Vagina (tissue), 2 donors: ENCODE measurements around the gene TMC7. TPM values are rescaled to one million over a fixed set of nuclear protein-coding genes. Genes with fewer than 3 reads are reported as not detected.

Experiments used
- DNase-seq, 2 donors: peaks; one replicate each; pipeline ENCODE4 v3.0.0-alpha.2; 2017; ENCODE audit errors: extremely low spot score in 2 of 2
- H3K27ac ChIP-seq: fragments of 200-600 bp; sonication (generic); one replicate; pipeline ENCODE4 v1.5.1; 2019
- H3K27me3 ChIP-seq: fragments of 200-600 bp; sonication (generic); one replicate; pipeline ENCODE4 v1.5.1; 2019
- H3K36me3 ChIP-seq, 2 donors: fragments of 200-600 bp; sonication (generic); one replicate each; pipeline ENCODE4 v1.5.1; 2017 to 2019
- H3K4me1 ChIP-seq: fragments of 200-600 bp; sonication (generic); one replicate; pipeline ENCODE4 v1.5.1; 2019
- H3K4me3 ChIP-seq, 2 donors: fragments of 200-600 bp; sonication (generic); 1 replicate in 1 of 2; 2 replicates in 1 of 2; pipeline ENCODE4 v1.5.1; 2016 to 2019
- H3K9me3 ChIP-seq: fragments of 200-600 bp; sonication (generic); one replicate; pipeline ENCODE4 v1.5.1; 2019
- POLR2A ChIP-seq, 2 donors: fragments of 450-650 bp; IDR thresholded peaks; one replicate each; pipeline ENCODE4 v1.6.1; 2017; ENCODE audit warnings: antibody characterized with exemption in 2 of 2, mild to moderate bottlenecking in 2 of 2, moderate library complexity in 2 of 2
- POLR2AphosphoS5 ChIP-seq, 2 donors: sonication (generic); formaldehyde crosslinking; IDR thresholded peaks; one replicate each; pipeline ENCODE4 v1.9.0; 2017; ENCODE audit warnings: antibody characterized with exemption in 2 of 2, mild to moderate bottlenecking in 2 of 2, low read depth in 1 of 2; ENCODE audit not compliant: insufficient read depth in 1 of 2
- intact Hi-C: fragments of 100-400 bp; cut with DNase I; formaldehyde crosslinking; loops from one replicate; pipeline ENCODE4 v1.15.1; 2023
- small RNA-seq: library from RNA; depleted of rRNA; stranded (forward); fragments of <200 nt; gene quantifications from one replicate; pipeline ENCODE3, GENCODE V24; 2016
- total RNA-seq: library from RNA; depleted of rRNA; stranded (reverse); fragments of >200 nt; gene quantifications from one replicate; pipeline ENCODE4 v1.2.3, GENCODE V29; 2016
- TF ChIP-seq, protein P1 (sequence below), 3 experiments: fragments of 450-650 bp in 2 of 3; fragments of 200-600 bp in 1 of 3; sonication (generic) in 1 of 3; IDR thresholded peaks; one replicate each; pipeline ENCODE4 v1.5.1; 2017 to 2019; ENCODE audit warnings: antibody characterized with exemption in 3 of 3, mild to moderate bottlenecking in 2 of 3, moderate library complexity in 2 of 3

The TMC7 gene
- total RNA-seq, 1 donor from 2014 or later = 1.7 TPM

DNA sequence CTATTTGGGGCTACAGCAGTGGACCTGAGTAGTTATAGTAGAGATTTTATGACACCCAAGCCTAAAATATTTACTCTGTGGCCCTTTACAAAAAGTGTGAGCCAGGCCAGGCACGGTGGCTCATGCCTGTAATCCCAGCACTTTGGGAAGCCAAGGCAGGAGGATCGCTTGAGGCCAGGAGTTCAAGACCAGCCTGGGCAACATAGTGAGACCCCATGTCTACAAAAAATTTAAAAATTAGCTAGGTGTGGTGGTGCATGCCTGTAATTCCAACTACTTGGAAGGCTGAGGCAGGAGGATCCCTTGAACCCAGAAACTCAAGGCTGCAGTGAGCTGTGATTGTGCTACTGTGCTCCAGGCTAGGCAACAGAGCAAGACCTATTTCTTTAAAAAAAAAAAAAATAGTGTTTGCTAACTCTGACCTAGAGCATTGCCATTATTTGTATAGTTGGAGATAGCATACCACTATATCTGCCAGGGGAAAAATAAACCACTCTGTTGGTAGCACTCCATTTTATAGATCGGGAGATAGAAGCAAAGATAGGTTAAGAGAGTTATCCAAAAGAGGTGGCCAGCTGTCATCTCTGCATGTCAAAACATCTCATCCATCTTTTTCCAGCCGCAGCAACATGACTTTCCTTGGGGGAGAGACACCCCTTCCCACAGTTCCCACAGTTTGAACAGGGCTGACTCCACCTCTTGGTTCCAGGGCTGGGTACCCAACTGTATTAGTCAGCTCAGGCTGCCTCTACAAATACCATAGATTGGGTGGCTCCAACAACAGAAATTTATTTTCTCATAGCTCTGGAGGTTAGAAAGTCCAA is 127.0 kb downstream of the TMC7 start:
- no peaks in the 10 kb centered on the region for H3K9me3 ChIP-seq
- H3K4me1 ChIP-seq = peaks cover 24% of the 10 kb centered on the region
- DNase-seq = no peak
- TF ChIP-seq POLR2A (IDR thresholded peaks at IDR 0.05) = no peak
- TF ChIP-seq, protein P1, sequence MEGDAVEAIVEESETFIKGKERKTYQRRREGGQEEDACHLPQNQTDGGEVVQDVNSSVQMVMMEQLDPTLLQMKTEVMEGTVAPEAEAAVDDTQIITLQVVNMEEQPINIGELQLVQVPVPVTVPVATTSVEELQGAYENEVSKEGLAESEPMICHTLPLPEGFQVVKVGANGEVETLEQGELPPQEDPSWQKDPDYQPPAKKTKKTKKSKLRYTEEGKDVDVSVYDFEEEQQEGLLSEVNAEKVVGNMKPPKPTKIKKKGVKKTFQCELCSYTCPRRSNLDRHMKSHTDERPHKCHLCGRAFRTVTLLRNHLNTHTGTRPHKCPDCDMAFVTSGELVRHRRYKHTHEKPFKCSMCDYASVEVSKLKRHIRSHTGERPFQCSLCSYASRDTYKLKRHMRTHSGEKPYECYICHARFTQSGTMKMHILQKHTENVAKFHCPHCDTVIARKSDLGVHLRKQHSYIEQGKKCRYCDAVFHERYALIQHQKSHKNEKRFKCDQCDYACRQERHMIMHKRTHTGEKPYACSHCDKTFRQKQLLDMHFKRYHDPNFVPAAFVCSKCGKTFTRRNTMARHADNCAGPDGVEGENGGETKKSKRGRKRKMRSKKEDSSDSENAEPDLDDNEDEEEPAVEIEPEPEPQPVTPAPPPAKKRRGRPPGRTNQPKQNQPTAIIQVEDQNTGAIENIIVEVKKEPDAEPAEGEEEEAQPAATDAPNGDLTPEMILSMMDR (IDR thresholded peaks at IDR 0.05) = no peak
- no peak for TF ChIP-seq POLR2AphosphoS5 (IDR thresholded peaks at IDR 0.05; ENCODE audit: insufficient read depth in 1 of 2, low read depth in 1 of 2)
- no peaks in the 10 kb centered on the region for H3K27me3 ChIP-seq
- intact Hi-C loops = no loop called here
- H3K36me3 ChIP-seq = no peaks in the 10 kb centered on the region
- no peak overlapping the region for H3K27ac ChIP-seq
- H3K4me3 ChIP-seq = no peak overlapping the region

DNA sequence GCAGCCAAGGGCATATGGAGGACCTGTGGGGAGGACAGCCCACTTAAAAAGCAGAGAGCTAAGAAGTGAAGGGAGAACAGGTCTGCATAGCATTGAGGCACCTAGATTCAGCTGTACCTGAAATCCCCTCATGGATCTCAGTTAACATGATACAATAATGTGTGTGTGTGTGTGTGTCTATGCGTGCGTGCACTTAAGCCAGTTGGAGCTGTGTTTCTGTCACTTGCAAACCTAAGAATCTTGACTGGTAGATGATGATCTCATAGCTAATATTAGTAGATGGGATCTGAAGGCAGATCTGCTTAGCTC is 128.3 kb downstream of the TMC7 start:
- Histone ChIP-seq H3K4me3 (no peak overlapping the region), H3K27ac (no peak overlapping the region), H3K4me1 (peaks cover 37% of the 10 kb centered on the region), H3K9me3 (no peaks in the 10 kb centered on the region), H3K27me3 (no peaks in the 10 kb centered on the region), H3K36me3 (no peaks in the 10 kb centered on the region)
- TF ChIP-seq, protein P1 (IDR thresholded peaks at IDR 0.05) = no peak
- TF ChIP-seq POLR2A (IDR thresholded peaks at IDR 0.05) = no peak
- TF ChIP-seq POLR2AphosphoS5 (IDR thresholded peaks at IDR 0.05; ENCODE audit: insufficient read depth in 1 of 2, low read depth in 1 of 2) = no peak
- no peak for DNase-seq
- intact Hi-C loops = no loop called here

Small RNAs within 50 kb of the gene (small RNA-seq; reads per million reads assigned to genes)
- gene RNU6-1340P = not detected

Other genes starting within 250 kb of the TMC7 start
- gene RPS15A, start 193.6 kb upstream of the TMC7 start, total RNA-seq = 1,238 TPM
- 103 TPM for gene ARL6IP1, start 182.4 kb upstream of the TMC7 start, total RNA-seq
- 106 TPM for gene SMG1, start 57.5 kb upstream of the TMC7 start, total RNA-seq
- gene COQ7, start 83.7 kb downstream of the TMC7 start, total RNA-seq = 15.5 TPM
- 71.2 TPM for gene ITPRIPL2, start 130.0 kb downstream of the TMC7 start, total RNA-seq
- gene SYT17, start 184.3 kb downstream of the TMC7 start, total RNA-seq = 13.3 TPM